IPS DF 6.9 (cell line): Measurements from ENCODE around the gene TTLL11.

Experiments
- DNase-seq: peaks from one replicate; pipeline ENCODE4 v3.0.0-alpha.2; 2013; ENCODE audit warnings: low read depth, low spot score
- H3K27ac ChIP-seq: one replicate; pipeline ENCODE4 v1.5.1; 2013; ENCODE audit warnings: low read length, control low read depth
- H3K27me3 ChIP-seq: 2 replicates; pipeline ENCODE4 v1.6.1; 2013; ENCODE audit warnings: mild to moderate bottlenecking, low read length; ENCODE audit not compliant: control insufficient read depth, insufficient read depth
- H3K36me3 ChIP-seq: 2 replicates; pipeline ENCODE4 v1.6.1; 2013; ENCODE audit warnings: low read length; ENCODE audit not compliant: control insufficient read depth, insufficient read depth
- H3K4me1 ChIP-seq: 2 replicates; pipeline ENCODE4 v1.6.1; 2013; ENCODE audit warnings: low read length; ENCODE audit not compliant: control insufficient read depth, insufficient read depth
- H3K4me3 ChIP-seq: 2 replicates; pipeline ENCODE4 v1.5.1; 2013; ENCODE audit warnings: mild to moderate bottlenecking, low read length
- H3K9me3 ChIP-seq: 2 replicates; pipeline ENCODE4 v1.6.1; 2013; ENCODE audit warnings: low read length, inconsistent platforms; ENCODE audit not compliant: control insufficient read depth, insufficient read depth
- WGBS: extraction: QIAGEN DNeasy Blood & Tissue Kit; methylation state at CpG from one replicate; pipeline ENCODE4 v1.1.7; 2013; ENCODE audit warnings: mixed read lengths, missing lambda C conversion rate; ENCODE audit not compliant: insufficient read length, insufficient coverage; 5-methylcytosine and 5-hydroxymethylcytosine counted together

TTLL11 gene

DNA sequence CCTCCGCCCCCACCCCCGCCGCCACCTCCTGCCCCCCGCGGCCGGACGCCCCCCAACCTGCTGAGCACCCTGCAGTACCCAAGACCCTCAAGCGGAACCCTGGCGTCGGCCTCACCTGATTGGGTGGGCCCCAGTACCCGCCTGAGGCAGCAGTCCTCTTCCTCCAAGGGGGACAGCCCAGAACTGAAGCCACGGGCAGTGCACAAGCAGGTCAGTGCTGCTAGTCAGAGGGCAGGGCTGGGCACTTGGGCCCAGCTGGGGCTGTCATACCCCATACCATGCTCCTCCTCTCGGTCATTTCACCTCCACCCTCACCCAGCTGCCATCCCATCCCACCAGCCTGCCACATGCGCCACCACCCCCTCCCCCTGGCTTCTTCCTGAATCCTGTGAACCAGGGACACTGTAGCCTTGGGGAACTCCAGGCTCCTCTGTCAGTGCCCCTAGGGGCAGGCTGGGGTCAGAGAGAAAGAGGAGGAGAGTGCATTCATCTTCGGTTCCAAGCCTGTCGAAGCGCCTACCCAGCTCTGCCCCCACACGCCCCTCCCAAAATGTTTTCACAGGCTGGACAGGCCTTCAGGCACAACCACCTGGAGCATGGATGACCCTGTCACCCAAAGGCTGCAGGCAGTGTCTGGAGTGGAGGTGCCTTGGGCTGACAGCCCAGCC is 319.7 kb downstream of the TTLL11 start:
- no peak for DNase-seq
- Histone ChIP-seq H3K27ac (no peak overlapping the region), H3K9me3 (no peaks in the 10 kb centered on the region), H3K27me3 (no peaks in the 10 kb centered on the region), H3K4me1 (no peaks in the 10 kb centered on the region; the same call in 1 of the 2 replicates), H3K36me3 (peaks cover 33% of the 10 kb centered on the region), H3K4me3 (no peak overlapping the region)
- WGBS, result no CpG with 5 or more reads among the region's 18 CpGs

DNA sequence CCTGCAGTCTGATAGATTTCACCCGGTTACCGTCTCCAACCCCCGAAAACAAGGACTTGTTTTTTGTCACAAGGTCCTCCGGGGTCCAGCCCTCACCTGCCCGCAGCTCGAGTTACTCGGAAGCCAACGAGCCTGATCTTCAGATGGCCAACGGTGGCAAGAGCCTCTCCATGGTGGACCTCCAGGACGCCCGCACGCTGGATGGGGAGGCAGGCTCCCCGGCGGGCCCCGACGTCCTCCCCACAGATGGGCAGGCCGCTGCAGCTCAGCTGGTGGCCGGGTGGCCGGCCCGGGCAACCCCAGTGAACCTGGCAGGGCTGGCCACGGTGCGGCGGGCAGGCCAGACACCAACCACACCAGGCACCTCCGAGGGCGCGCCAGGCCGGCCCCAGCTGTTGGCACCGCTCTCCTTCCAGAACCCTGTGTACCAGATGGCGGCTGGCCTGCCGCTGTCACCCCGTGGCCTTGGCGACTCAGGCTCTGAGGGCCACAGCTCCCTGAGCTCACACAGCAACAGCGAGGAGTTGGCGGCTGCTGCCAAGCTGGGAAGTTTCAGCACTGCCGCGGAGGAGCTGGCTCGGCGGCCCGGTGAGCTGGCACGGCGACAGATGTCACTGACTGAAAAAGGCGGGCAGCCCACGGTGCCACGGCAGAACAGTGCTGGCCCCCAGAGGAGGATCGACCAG is 320.4 kb downstream of the TTLL11 start:
- no peak for DNase-seq
- Histone ChIP-seq H3K27me3 (no peaks in the 10 kb centered on the region), H3K36me3 (peaks cover 36% of the 10 kb centered on the region), H3K9me3 (no peaks in the 10 kb centered on the region), H3K4me1 (no peaks in the 10 kb centered on the region; the same call in 1 of the 2 replicates), H3K4me3 (no peak overlapping the region), H3K27ac (no peak overlapping the region)
- WGBS, result no CpG with 5 or more reads among the region's 45 CpGs
